IMR-90 (cell line): ENCODE data around the gene PDGFD. TPM values are rescaled to one million over a fixed set of nuclear protein-coding genes. Genes with fewer than 3 reads are reported as not detected.

Experiments
- ATAC-seq: fragments of 200-7000 bp; cut with Tn5 transposase; 2 replicates; pipeline ENCODE4 v1.9.1; 2020; ENCODE audit warnings: low read depth, mild to moderate bottlenecking, moderate library complexity
- BruUV-seq: library from RNA; stranded (reverse); fragments of 400-500 nt; replicated peaks from 2 replicates; lab custom pipeline; 2021; lab: Mats Ljungman, UMichigan
- CTCF ChIA-PET: fragments of 300-600 bp; formaldehyde crosslinking; extraction: SDS; loops from one replicate; lab custom pipeline; 2021; ENCODE audit warnings: antibody characterized with exemption; lab: Yijun Ruan, JAX
- POLR2A ChIA-PET: fragments of 300-600 bp; sonication (Branson Sonifier 250); formaldehyde crosslinking; loops from one replicate; lab custom pipeline; 2022; ENCODE audit warnings: antibody characterized with exemption; ENCODE audit not compliant: unreplicated experiment; lab: Charles Lee
- DNase-seq: peaks from one replicate; pipeline ENCODE4 v3.0.0; 2013
- H2AFZ ChIP-seq: replicated peaks from 2 replicates; pipeline ENCODE3; 2013; ENCODE audit warnings: low read length, mild to moderate bottlenecking; ENCODE audit not compliant: poor library complexity
- H2AK5ac ChIP-seq: 2 replicates; pipeline ENCODE4 v1.6.1; 2013; ENCODE audit warnings: low read depth, low read length, inconsistent platforms
- H2AK9ac ChIP-seq: replicated peaks from 2 replicates; pipeline ENCODE3; 2013; ENCODE audit warnings: mild to moderate bottlenecking, low read depth, low read length, moderate library complexity; ENCODE audit not compliant: poor library complexity
- H2BK120ac ChIP-seq: 2 replicates; pipeline ENCODE4 v1.6.1; 2013; ENCODE audit warnings: low read depth, low read length, inconsistent platforms
- H2BK15ac ChIP-seq: 3 replicates; pipeline ENCODE4 v1.6.1; 2013; ENCODE audit warnings: low read depth, low read length, inconsistent platforms
- H2BK20ac ChIP-seq: 2 replicates; pipeline ENCODE4 v1.6.1; 2013; ENCODE audit warnings: low read depth, mild to moderate bottlenecking, inconsistent platforms, low read length, moderate library complexity
- H2BK5ac ChIP-seq: 2 replicates; pipeline ENCODE4 v1.6.1; 2013; ENCODE audit warnings: mild to moderate bottlenecking, low read depth, low read length, inconsistent platforms; ENCODE audit not compliant: poor library complexity, severe bottlenecking
- H3K14ac ChIP-seq: replicated peaks from 2 replicates; pipeline ENCODE4 v1.6.1; 2013; ENCODE audit warnings: low read depth, low read length, inconsistent platforms
- H3K18ac ChIP-seq: 2 replicates; pipeline ENCODE4 v1.6.1; 2013; ENCODE audit warnings: low read depth, low read length, control low read depth
- H3K23ac ChIP-seq: 2 replicates; pipeline ENCODE4 v1.6.1; 2013; ENCODE audit warnings: low read depth, low read length, inconsistent platforms
- H3K27ac ChIP-seq: 2 replicates; pipeline ENCODE4 v1.5.1; 2013; ENCODE audit warnings: mild to moderate bottlenecking, control low read depth, low read length; ENCODE audit not compliant: insufficient read depth
- H3K27me3 ChIP-seq: 2 replicates; pipeline ENCODE4 v1.6.1; 2013; ENCODE audit warnings: low read length; ENCODE audit not compliant: control insufficient read depth, insufficient read depth
- H3K36me3 ChIP-seq: 2 replicates; pipeline ENCODE4 v1.6.1; 2013; ENCODE audit warnings: low read length, mixed read lengths; ENCODE audit not compliant: control insufficient read depth, insufficient read depth
- H3K4ac ChIP-seq: 2 replicates; pipeline ENCODE4 v1.6.1; 2013; ENCODE audit warnings: low read depth, low read length, inconsistent platforms
- H3K4me1 ChIP-seq: 2 replicates; pipeline ENCODE4 v1.6.1; 2013; ENCODE audit warnings: low read length, mixed read lengths; ENCODE audit not compliant: control insufficient read depth, insufficient read depth
- H3K4me2 ChIP-seq: 2 replicates; pipeline ENCODE4 v1.6.1; 2013; ENCODE audit warnings: low read depth, mild to moderate bottlenecking, control low read depth, low read length, moderate library complexity
- H3K4me3 ChIP-seq: 2 replicates; pipeline ENCODE4 v1.5.1; 2013; ENCODE audit warnings: low read depth, mild to moderate bottlenecking, control low read depth, low read length, moderate library complexity; ENCODE audit not compliant: insufficient read depth
- H3K56ac ChIP-seq: 2 replicates; pipeline ENCODE4 v1.6.1; 2013; ENCODE audit warnings: low read length, inconsistent platforms; ENCODE audit not compliant: insufficient read depth; ENCODE audit errors: extremely low read depth
- H3K79me1 ChIP-seq, 2 experiments: 2 replicates each; pipeline ENCODE4 v1.6.1; 2013; ENCODE audit warnings: low read length in 2 of 2, inconsistent platforms in 1 of 2, low read depth in 1 of 2
- H3K9ac ChIP-seq: 2 replicates; pipeline ENCODE4 v1.6.1; 2013; ENCODE audit warnings: low read depth, low read length, control low read depth
- H3K9me1 ChIP-seq: 2 replicates; pipeline ENCODE4 v1.6.1; 2013; ENCODE audit warnings: low read length, inconsistent platforms; ENCODE audit not compliant: insufficient read depth
- H3K9me3 ChIP-seq: 2 replicates; pipeline ENCODE4 v1.6.1; 2013; ENCODE audit warnings: low read length; ENCODE audit not compliant: control insufficient read depth, insufficient read depth
- H4K20me1 ChIP-seq: 2 replicates; pipeline ENCODE4 v1.6.1; 2013; ENCODE audit warnings: low read length, inconsistent platforms; ENCODE audit not compliant: insufficient read depth
- H4K5ac ChIP-seq: 2 replicates; pipeline ENCODE4 v1.6.1; 2013; ENCODE audit warnings: mild to moderate bottlenecking, low read depth, low read length, control low read depth
- H4K8ac ChIP-seq, 2 experiments: 2 replicates each; pipeline ENCODE4 v1.6.1; 2013; ENCODE audit warnings: low read depth in 2 of 2, low read length in 2 of 2, control low read depth in 1 of 2, inconsistent platforms in 1 of 2
- H4K91ac ChIP-seq: 2 replicates; pipeline ENCODE4 v1.6.1; 2013; ENCODE audit warnings: low read depth, low read length, inconsistent platforms; ENCODE audit not compliant: insufficient read depth
- CEBPB ChIP-seq: IDR thresholded peaks from 2 replicates; pipeline ENCODE4 v1.6.1; 2012; ENCODE audit warnings: low read depth, low read length, improper control_type of control experiment
- NFE2L2 ChIP-seq: fragments of 150-350 bp; IDR thresholded peaks from 2 replicates; pipeline ENCODE4 v1.6.1; 2016; ENCODE audit warnings: low read depth, mild to moderate bottlenecking, low read length
- SMC3 ChIP-seq: fragments of 150-350 bp; IDR thresholded peaks from 2 replicates; pipeline ENCODE4 v1.6.1; 2016; ENCODE audit warnings: low read depth, mild to moderate bottlenecking, antibody characterized with exemption, low read length, moderate library complexity
- WGBS, 2 experiments: methylation state at CpG; one replicate each; pipeline versions ENCODE4 v1.1.5 to v1.1.7; 2013; ENCODE audit warnings: missing lambda C conversion rate in 2 of 2; ENCODE audit not compliant: insufficient read length in 1 of 2; ENCODE audit errors: extremely low coverage in 2 of 2; 5-methylcytosine and 5-hydroxymethylcytosine counted together
- dilution Hi-C: fragments of 300-500 bp; cut with HindIII; formaldehyde crosslinking; loops from one replicate; pipeline ENCODE4 v1.14.3; 2018; ENCODE audit warnings: low sequenced_read_pairs; ENCODE audit not compliant: unreplicated experiment
- in situ Hi-C: fragments of 300-500 bp; cut with MboI; formaldehyde crosslinking; loops from 3 replicates; pipeline ENCODE4 v1.14.3; 2019; ENCODE audit warnings: low sequenced_read_pairs, inconsistent platforms, mixed read lengths
- intact Hi-C: fragments of 100-400 bp; cut with micrococcal nuclease; formaldehyde crosslinking; loops from 2 replicates; pipeline ENCODE4 v1.10.0; 2022
- polyA plus RNA-seq, 3 experiments: library from polyadenylated mRNA; depleted of rRNA; stranded (reverse); fragments of >200 nt; gene quantifications; 2 replicates each; pipeline ENCODE4 v1.2.3, GENCODE V29; 2012; ENCODE audit warnings: low replicate concordance in 1 of 3
- total RNA-seq: library from RNA; depleted of rRNA; stranded (reverse); fragments of >200 nt; gene quantifications from 2 replicates; pipeline ENCODE4 v1.2.3, GENCODE V29; 2012
- TF ChIP-seq, protein P1 (sequence below): conservative IDR thresholded peaks from 2 replicates; pipeline ENCODE4 v1.5.1; 2012; ENCODE audit warnings: mild to moderate bottlenecking, low read depth, low read length, improper control_type of control experiment

PDGFD gene
- total and polyA plus RNA-seq, 2 of the 4 experiments (the other 2 are of a cell fraction) = 2.1 to 3.0 TPM

DNA sequence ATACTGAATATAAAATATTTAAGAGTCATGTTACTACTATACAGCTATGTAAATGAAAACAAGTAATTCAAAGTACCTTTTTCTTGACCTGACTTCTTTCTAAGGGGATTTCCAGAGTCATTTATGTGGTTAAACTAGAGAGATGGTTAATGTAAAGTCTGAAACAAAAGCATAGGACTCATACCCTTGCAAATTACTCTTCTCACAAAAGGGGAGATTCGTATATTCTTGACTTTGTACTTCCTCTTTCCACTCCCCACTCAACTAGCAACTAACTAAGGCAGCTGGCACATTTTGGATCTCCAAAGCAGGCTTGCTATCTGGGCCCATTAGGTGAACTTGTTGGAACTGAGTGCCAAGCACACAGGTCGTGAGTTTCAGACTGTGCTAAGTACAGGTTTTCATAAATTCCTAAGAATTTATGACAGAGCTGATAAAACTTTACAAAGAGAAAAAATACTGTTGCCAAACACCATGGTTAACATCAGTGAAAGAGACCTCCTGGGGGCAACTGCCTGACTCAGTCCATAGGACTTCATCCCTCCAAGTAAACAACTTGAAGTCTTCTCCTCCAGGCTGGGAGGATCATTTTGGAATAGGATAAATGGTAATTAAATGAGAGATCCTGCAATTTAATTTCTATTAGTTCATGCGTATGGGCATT is 204.5 kb downstream of the PDGFD start:
- Histone ChIP-seq H2BK5ac (peak overlapping the region; percentile 94), H4K91ac (peak overlapping the region; percentile 42), H3K36me3 (no peaks in the 10 kb centered on the region), H3K9me3 (peaks cover 5% of the 10 kb centered on the region; the same call in 1 of the 2 replicates), H3K18ac (peak overlapping the region; percentile 99; the same call in 1 of the 2 replicates), H3K27ac (peak overlapping the region; percentile 72), H4K20me1 (no peaks in the 10 kb centered on the region), H2BK20ac (peak overlapping the region; percentile 85), H3K9ac (no peak overlapping the region), H3K23ac (peak overlapping the region; percentile 11), H3K27me3 (no peaks in the 10 kb centered on the region), H3K14ac (peak overlapping the region; percentile 76), H2AFZ (no peak overlapping the region), H3K9me1 (no peaks in the 10 kb centered on the region), H4K8ac (peak overlapping the region; percentile 11 to 52; a peak in 3 of 4 replicates), H4K5ac (peak overlapping the region; percentile 92; the same call in 1 of the 2 replicates), H3K79me1 (no peaks in the 10 kb centered on the region), H3K4me2 (peak overlapping the region; percentile 41; the same call in 1 of the 2 replicates), H3K56ac (no peak overlapping the region; the same call in 1 of the 2 replicates), H2AK5ac (peak overlapping the region; percentile 50), H3K4me3 (no peak overlapping the region), H3K4me1 (peaks cover 4% of the 10 kb centered on the region), H3K4ac (peak overlapping the region; percentile 61), H2AK9ac (no peak overlapping the region), H2BK120ac (peak overlapping the region; percentile 85), H2BK15ac (peak overlapping the region; percentile 33; the same call in 2 of the 3 replicates)
- TF ChIP-seq, protein P1, sequence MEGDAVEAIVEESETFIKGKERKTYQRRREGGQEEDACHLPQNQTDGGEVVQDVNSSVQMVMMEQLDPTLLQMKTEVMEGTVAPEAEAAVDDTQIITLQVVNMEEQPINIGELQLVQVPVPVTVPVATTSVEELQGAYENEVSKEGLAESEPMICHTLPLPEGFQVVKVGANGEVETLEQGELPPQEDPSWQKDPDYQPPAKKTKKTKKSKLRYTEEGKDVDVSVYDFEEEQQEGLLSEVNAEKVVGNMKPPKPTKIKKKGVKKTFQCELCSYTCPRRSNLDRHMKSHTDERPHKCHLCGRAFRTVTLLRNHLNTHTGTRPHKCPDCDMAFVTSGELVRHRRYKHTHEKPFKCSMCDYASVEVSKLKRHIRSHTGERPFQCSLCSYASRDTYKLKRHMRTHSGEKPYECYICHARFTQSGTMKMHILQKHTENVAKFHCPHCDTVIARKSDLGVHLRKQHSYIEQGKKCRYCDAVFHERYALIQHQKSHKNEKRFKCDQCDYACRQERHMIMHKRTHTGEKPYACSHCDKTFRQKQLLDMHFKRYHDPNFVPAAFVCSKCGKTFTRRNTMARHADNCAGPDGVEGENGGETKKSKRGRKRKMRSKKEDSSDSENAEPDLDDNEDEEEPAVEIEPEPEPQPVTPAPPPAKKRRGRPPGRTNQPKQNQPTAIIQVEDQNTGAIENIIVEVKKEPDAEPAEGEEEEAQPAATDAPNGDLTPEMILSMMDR = no peak
- TF ChIP-seq CEBPB = peak; percentile 49; the same call in 1 of the 2 replicates
- no peak for TF ChIP-seq SMC3
- TF ChIP-seq NFE2L2 = no peak
- in situ Hi-C loops = no loop called here
- no CpG with 5 or more reads among the region's 3 CpGs for WGBS, 2 experiments
- ATAC-seq (peak; percentile 58), DNase-seq (peak; percentile 79)
- intact Hi-C loops = no loop called here
- dilution Hi-C loops = no loop called here
- no TSS peak for BruUV-seq
- POLR2A ChIA-PET = no interaction called here
- CTCF ChIA-PET = no interaction called here
